HTERT RPE-1 (cell line): ENCODE results near the gene PAX3.

ENCODE experiments used
- in situ Hi-C: fragments of 300-500 bp; cut with MboI; formaldehyde crosslinking; loops from 4 replicates; pipeline ENCODE4 v1.14.3; 2020; ENCODE audit warnings: low sequenced_read_pairs

The PAX3 gene

GRCh38 chr2:222271854-222272253, 26.9 kb downstream of the PAX3 start:
- in situ Hi-C loops = no loop called here

GRCh38 chr2:222270396-222270795, 28.4 kb downstream of the PAX3 start:
- in situ Hi-C loops = no loop called here

DNA sequence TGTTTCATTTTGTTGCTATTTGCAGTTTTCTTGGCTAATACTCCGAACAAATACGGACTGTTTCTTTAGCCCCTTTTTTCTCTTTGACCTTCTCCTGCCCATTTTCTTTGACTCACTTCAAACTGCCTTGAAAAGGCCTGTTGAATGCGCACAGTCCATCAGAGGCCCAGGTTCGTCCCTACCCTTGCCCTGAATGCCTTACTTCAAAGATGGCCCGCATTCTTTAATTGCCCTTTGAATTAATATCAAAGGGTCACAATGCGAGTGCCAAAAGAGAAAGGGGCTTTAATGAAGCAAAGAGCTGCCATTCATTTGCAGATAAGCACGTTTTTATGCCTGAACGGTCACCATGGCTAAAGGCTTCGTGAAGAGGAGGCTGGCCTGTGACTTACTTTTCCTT, 29.7 kb downstream of the PAX3 start:
- in situ Hi-C loops = no loop called here

GRCh38 chr2:222268311-222268990, 30.3 kb downstream of the PAX3 start:
- in situ Hi-C loops = no loop called here

GRCh38 chr2:222264791-222265320, 33.9 kb downstream of the PAX3 start:
- in situ Hi-C loops = no loop called here

- in situ Hi-C loops = no loop called here
Observed at GRCh38 chr2:222261504-222261903, 37.3 kb downstream of the PAX3 start.

DNA sequence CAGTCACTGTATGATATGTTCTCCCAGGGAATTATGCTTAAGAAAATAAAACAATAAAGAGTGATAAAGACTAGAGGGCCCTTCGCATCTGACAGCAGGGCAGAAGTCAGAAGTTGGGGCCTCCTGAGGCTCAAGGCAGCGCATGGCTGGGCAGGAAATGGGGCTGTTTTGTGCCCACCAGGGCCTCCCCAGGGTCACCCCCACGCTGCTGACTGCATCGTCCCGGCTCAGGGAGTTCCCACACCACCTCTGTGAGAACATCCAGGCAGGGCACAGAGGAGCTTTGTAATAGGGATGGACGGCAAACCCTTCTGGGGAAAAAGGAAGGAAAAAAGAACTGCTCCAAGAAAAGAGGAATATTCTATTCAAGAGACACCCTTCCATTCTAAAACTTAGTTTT, 41.2 kb downstream of the PAX3 start:
- in situ Hi-C loops = no loop called here

DNA sequence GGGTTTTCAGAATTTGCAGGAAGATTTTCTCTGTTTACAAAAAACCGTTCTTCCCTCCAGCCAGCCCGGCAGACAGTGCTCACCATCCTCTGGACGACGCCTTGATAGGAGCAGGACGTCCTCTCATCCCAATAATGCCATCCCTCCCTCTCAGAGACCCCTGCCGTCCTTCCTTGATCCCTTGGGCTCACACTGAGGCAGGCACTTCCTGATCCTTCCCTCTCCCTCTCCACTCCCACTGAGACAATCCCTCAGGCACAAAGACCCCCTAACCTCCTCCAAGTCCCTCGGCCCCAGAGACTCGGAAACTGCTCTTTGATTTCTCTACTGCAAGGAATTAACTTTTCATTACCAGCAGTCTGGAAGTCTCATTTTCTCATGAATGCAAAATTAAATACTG, 42.5 kb downstream of the PAX3 start:
- in situ Hi-C loops = no loop called here

- in situ Hi-C loops = no loop called here
Observed at GRCh38 chr2:222255090-222255489, 43.7 kb downstream of the PAX3 start.

- in situ Hi-C loops = no loop called here
Observed at GRCh38 chr2:222250313-222250712, 48.5 kb downstream of the PAX3 start.

DNA sequence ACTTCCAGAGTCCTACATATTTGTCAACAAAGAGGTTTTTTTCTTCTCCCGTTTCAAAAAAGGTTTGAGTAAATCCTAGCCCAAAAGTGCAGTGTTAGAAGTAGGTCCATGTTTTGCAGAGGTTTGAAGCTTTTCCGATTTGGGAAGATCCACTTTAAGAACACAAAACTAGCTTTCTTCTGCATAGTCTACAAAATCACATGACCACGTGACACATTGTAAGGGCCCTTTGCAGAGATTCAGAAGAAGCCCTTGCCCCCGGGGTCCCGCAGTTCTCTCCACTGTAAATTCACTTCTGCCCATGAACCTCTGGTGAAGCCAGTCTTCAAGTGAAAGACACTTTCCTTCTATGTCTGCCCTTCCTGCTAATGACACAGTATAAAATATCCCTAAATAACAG, 49.4 kb downstream of the PAX3 start:
- in situ Hi-C loops = no loop called here

DNA sequence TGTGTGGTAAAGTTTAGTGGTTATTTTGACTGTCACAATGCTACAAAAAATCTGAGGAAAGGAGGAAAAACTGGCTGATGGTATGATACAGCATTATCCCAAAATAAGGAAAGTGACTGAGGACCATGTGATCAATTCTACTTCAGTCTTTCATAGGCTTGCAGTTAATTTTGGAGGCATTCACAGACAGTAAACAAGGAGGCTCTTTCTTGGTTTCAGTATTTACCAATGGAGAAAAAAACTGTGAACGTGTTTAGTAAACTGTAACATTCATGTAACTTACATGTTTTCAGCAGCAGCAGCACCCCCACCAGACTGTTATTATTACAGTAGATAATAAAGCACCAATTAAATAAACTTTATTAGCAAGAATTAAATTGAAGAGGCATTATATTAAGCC, 50.0 kb downstream of the PAX3 start:
- in situ Hi-C loops = no loop called here

GRCh38 chr2:222248256-222248655, 50.5 kb downstream of the PAX3 start:
- in situ Hi-C loops = no loop called here

DNA sequence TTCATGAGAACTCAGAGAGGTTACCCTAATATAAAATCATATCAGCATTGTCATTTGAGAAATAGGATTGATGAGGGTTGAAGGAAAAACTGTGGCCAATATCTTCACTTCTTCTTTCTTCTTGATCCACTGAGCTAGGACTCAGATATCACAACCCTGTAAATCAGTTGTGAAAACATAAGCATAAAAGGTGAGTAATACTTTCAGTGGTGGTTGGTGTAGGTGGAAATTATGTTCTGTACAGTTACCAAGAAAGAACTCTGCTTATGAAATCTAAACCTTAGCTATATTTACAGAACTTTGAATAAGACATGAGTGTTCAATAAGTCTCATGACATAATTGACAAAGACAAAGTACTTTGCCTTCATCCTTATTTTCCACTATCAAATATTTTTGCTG, 56.3 kb downstream of the PAX3 start:
- in situ Hi-C loops = no loop called here

DNA sequence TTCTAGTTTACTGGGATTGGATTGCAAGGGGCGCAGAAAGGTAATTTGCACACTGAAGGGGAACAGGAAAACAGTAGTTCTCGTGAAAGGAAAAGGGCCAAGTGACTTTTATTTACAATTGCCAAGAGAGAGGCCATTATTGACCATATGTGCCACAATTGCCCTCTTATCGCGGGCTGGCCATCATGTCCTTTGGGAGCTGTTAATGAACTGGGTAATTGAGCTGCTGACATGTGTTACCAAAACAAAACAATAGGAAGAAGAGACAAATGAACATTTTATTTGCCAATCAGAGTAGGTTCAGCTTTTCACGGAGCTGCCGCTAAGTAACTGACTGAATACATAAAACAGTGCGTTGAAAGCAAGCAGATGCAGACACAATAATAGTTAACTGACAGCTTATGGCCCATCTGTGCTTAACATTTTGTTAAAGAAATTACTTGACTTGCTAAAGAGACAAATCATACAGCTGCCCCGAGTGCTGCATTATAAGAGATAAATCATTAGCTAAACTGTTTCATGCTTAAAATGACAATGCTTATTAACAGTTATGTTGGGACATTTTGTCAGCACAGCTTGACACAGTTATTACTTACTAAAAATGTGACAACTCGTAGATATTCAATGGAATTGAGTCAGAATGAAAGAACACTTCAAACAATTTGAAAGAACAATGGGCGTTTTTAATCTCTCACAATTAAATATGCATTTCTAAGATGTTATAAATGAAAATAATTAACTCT, 57.5 kb downstream of the PAX3 start:
- in situ Hi-C loops = no loop called here

- in situ Hi-C loops = no loop called here
Observed at GRCh38 chr2:222240676-222241049, 58.1 kb downstream of the PAX3 start.

DNA sequence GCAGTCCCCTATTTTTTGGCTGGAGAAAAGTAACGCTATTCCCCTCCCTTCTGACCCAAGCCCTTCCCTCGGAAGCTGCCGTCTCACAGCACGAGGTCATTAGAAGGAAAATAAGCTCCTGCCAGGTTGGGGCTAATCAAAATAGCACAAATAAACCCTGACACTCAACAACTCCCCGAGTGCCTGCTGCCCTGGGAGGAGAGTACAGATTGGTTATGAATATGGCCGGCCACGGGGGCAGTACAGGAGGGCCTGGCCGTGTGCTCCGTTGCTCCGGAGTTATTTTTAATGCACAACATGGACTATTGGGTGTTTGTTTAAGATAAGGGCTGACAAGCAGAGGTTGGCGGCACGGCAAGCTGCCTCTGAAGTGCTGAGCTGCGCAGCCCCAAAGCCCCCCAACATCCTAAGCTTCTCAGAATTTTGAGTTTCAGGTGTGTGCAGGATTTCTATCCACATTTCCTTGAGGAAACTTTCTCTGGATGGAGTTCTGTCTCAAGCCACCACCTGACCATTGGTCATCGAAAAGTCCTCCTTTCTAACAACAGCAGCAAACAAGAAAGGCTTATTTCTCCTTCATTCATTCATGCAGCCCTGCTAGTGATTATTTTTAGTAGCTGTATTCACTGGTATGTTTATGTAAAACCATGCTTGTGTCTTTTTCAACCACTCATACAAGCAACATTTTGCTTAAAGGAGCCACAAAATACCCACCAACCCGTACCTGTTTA, 58.7 kb downstream of the PAX3 start:
- in situ Hi-C loops = no loop called here

- in situ Hi-C loops = no loop called here
Observed at GRCh38 chr2:222239091-222239490, 59.7 kb downstream of the PAX3 start.

DNA sequence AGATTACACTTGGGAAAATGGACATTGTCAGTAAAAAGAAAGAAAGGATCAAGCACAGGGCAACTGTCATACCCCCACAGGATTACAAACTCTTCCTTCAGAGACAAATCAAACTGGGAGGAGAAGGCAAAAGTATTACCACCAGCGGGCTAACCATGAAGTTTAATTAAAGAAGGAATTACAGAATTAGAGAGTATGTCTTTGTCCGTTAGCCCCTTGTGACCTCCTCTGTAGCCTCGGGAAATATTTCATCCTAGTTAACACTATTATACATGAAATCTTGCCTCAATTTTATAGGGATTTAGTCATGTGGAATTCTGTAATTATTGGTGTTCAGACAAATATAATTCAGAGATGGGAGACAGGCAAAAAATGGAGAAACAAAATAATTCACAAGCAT, 60.7 kb downstream of the PAX3 start:
- in situ Hi-C loops = no loop called here

DNA sequence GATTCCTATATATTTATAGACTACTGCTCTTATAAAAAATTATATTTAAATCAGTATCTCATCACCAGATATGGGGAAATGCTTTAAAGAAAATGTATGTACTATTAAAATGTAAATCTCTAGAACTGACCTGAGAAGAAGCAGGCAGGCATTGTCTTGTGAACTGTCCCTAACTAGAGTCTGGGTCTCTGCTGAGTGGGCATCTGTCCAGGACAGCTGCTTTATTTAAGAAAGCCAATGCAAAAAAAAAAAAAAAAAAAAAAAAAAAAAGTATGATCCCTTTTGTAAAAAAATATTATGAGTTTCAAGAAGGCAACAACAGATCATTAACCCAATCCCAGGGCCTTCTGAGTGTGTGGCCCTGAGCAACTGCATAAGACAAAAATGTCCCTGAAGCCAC, 66.0 kb downstream of the PAX3 start:
- in situ Hi-C loops = no loop called here

GRCh38 chr2:222232372-222232771, 66.4 kb downstream of the PAX3 start:
- in situ Hi-C loops = no loop called here

DNA sequence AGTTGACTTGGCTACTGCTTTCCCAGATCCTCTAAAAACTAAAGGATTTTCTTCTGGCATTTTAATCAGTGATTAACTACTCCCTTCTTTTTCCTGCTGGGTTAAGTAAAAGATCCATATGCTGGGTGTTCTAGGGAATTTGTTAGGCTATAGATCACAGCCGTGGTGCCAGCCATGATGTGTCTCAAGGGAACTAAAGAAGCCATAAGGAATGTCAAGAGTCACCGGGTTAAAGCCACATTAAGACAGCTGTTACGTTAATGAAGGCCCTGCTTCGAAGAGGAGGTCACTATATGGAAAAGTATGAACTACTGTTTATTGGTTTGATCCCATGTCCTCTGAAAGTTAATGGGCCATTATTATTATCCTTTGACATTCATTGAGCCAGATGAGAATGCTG, 70.7 kb downstream of the PAX3 start:
- in situ Hi-C loops = no loop called here
